ENCODE measurements around the gene LCOR. TPM values are rescaled to one million over a fixed set of nuclear protein-coding genes. Genes with fewer than 3 reads are reported as not detected.

LCOR gene
- total RNA-seq, 4 donors from 2014 or later, result 47.2 to 86.4 (median 60.0) TPM

DNA sequence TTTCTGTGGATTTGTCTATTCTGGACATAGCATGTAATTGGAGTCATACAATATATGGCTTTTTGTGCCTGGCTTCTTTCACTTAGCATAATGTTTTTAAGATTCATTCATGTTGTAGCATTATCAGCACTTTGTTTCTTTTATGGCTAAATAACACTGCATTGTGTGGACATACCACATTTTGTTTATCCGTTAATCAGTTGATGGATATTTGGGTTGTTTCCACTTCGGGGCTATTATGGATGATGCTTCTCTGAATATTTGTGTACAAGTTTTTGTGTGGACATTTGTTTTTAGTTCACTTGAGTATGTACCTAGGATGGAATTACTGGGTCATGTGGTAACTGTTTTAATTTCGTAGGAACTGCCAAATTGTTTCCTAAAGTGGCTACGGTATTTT, 6.4 kb downstream of the LCOR start:
- Histone ChIP-seq H3K4me3 (no peak overlapping the region), H3K36me3 (no peaks in the 10 kb centered on the region), H3K27me3 (no peaks in the 10 kb centered on the region), H3K4me1 (peaks cover 28 to 78% (median 37%) of the 10 kb centered on the region in 4 donors), H3K9me3 (no peaks in the 10 kb centered on the region), H3K27ac (no peak overlapping the region)
- no peak for DNase-seq
- intact Hi-C loops (cut with DNase I; ENCODE audit: low total_unique reads) (loop anchor here (10.0 kb wide), 1 partner anchor 464 kb away; no protein-coding TSS in a partner anchor), in situ Hi-C loops (cut with MboI; ENCODE audit: low pct_ligation_motif_present in 1 of 4, low pct_unique_long_range_greater_than_20kb in 1 of 4, low sequenced_read_pairs in 3 of 4) (loop anchor here in 1 of 4 donors (25.0 kb wide), 1 partner anchor 201 kb away; no protein-coding TSS in a partner anchor)
- 77 to 80% methylated on average over 4 of the region's 4 CpGs for WGBS, 2 donors (ENCODE audit: low coverage in 1 of 2)
- TF ChIP-seq EP300 (IDR thresholded peaks at IDR 0.05; ENCODE audit: low read depth), result no peak
- no peak for TF ChIP-seq POLR2A (IDR thresholded peaks at IDR 0.05)
- TF ChIP-seq, protein P1, sequence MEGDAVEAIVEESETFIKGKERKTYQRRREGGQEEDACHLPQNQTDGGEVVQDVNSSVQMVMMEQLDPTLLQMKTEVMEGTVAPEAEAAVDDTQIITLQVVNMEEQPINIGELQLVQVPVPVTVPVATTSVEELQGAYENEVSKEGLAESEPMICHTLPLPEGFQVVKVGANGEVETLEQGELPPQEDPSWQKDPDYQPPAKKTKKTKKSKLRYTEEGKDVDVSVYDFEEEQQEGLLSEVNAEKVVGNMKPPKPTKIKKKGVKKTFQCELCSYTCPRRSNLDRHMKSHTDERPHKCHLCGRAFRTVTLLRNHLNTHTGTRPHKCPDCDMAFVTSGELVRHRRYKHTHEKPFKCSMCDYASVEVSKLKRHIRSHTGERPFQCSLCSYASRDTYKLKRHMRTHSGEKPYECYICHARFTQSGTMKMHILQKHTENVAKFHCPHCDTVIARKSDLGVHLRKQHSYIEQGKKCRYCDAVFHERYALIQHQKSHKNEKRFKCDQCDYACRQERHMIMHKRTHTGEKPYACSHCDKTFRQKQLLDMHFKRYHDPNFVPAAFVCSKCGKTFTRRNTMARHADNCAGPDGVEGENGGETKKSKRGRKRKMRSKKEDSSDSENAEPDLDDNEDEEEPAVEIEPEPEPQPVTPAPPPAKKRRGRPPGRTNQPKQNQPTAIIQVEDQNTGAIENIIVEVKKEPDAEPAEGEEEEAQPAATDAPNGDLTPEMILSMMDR (IDR thresholded peaks at IDR 0.05), result no peak
- no peak for TF ChIP-seq POLR2AphosphoS5 (IDR thresholded peaks at IDR 0.05)

DNA sequence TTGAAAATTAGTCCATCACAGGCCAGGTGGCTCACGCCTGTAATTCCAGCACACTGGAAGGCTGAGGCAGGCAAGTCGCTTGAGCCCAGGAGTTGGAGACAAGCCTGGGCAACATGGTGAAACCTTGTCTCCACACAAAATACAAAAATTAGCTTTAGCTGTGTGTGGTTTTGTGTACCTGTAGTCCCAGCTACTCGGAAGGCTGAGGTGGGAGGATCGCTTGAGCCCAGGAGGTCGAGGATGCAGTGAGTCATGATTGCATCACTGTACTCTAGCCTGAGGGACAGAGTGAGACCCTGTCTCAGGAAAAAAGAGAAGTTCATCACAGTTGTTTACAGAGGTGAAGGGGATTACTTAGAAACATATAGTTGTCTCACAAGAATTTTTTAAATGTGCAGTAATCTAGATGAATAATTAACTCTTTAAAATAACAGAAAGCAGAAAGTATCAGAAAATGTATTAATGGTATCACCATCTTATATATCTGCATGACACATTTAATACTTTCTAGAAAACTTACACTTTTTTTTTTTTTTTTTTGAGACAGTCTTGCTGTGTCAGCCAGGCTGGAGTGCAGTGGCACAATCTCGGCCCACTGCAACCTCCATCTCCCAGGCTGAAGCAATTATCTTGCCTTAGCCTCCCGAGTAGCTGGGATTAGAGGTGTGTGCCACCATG, 8.9 kb downstream of the LCOR start:
- H3K9me3 ChIP-seq, result no peaks in the 10 kb centered on the region
- H3K27ac ChIP-seq, result no peak overlapping the region
- DNase-seq, result no peak
- TF ChIP-seq POLR2A (IDR thresholded peaks at IDR 0.05) (no peak), POLR2AphosphoS5 (IDR thresholded peaks at IDR 0.05) (no peak), EP300 (IDR thresholded peaks at IDR 0.05; ENCODE audit: low read depth) (no peak)
- TF ChIP-seq, protein P1 (IDR thresholded peaks at IDR 0.05), result no peak
- in situ Hi-C loops (cut with MboI; ENCODE audit: low pct_ligation_motif_present in 1 of 4, low pct_unique_long_range_greater_than_20kb in 1 of 4, low sequenced_read_pairs in 3 of 4) (loop anchor here in 1 of 4 donors (25.0 kb wide), 1 partner anchor 204 kb away; no protein-coding TSS in a partner anchor), intact Hi-C loops (cut with DNase I; ENCODE audit: low total_unique reads) (no loop called here)
- peaks cover 3 to 68% (median 21%) of the 10 kb centered on the region in 4 donors for H3K4me1 ChIP-seq
- H3K27me3 ChIP-seq, result no peaks in the 10 kb centered on the region
- no peak overlapping the region for H3K4me3 ChIP-seq
- no peaks in the 10 kb centered on the region for H3K36me3 ChIP-seq
- WGBS, 2 donors (ENCODE audit: low coverage in 1 of 2), result 77 to 83% methylated on average over 3 to 7 of the region's 7 CpGs

DNA sequence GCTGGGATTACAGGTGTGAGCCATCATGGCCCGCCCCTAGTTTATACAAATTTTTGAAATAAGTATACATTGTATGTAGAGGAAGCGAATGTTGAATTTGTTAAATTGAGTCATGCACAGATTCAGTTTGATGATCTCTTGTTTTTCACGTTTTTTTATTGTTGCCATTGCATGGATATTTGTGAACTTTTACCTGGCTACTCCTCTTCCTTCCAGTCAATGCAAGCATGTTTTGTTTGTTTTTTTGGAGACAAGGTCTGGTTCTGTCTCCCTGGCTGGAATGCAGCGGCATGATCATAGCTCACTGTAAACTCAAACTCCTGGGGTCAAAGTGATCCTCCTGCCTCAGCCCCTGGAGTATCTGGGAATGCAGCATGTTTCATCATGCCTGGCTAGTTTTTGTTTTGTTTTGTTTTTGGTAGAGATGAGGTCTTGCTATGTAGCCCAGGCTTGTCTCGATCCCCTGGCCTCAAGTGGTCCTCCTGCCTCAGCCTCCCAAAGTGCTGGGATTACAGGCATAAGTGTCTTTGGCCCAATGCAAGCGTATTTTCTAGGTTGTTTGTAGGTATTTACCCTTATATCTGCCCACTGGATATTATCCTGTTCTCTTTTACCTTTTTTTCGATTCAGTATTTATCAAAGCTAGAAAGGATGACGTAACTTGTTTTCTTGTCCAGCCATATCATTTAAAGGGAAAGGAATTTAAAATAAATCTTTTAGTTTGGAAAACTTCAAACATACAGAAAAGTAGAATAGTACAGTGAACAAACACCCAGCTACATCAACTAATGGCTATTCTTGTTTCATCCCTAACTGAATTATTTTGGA, 11.0 kb downstream of the LCOR start:
- in situ Hi-C loops (cut with MboI; ENCODE audit: low pct_ligation_motif_present in 1 of 4, low pct_unique_long_range_greater_than_20kb in 1 of 4, low sequenced_read_pairs in 3 of 4), result loop anchor here in 1 of 4 donors (25.0 kb wide), 1 partner anchor 206 kb away; no protein-coding TSS in a partner anchor
- H3K27ac ChIP-seq, result peak overlapping the region in 1 of 4 donors; percentile 14

More for the DNA sequence above, 11.0 kb downstream of the LCOR start:
- 67 to 76% methylated on average over 7 to 8 of the region's 8 CpGs for WGBS, 2 donors (ENCODE audit: low coverage in 1 of 2)
- H3K4me1 ChIP-seq, result peaks cover 0 to 60% (median 18%) of the 10 kb centered on the region in 4 donors
- H3K36me3 ChIP-seq, result no peaks in the 10 kb centered on the region
- no peak for TF ChIP-seq POLR2AphosphoS5 (IDR thresholded peaks at IDR 0.05)
- no peak for TF ChIP-seq POLR2A (IDR thresholded peaks at IDR 0.05)
- no peak for TF ChIP-seq EP300 (IDR thresholded peaks at IDR 0.05; ENCODE audit: low read depth)
- TF ChIP-seq, protein P1 (IDR thresholded peaks at IDR 0.05), result no peak
- no peak overlapping the region for H3K4me3 ChIP-seq
- H3K27me3 ChIP-seq, result no peaks in the 10 kb centered on the region
- H3K9me3 ChIP-seq, result no peaks in the 10 kb centered on the region
- DNase-seq, result no peak
- intact Hi-C loops (cut with DNase I; ENCODE audit: low total_unique reads), result no loop called here
